Liver (tissue), 9 donors: ENCODE results near the gene COG2. TPM values are rescaled to one million over a fixed set of nuclear protein-coding genes. Genes with fewer than 3 reads are reported as not detected.
A peak's percentile ranks its signal among the peaks of the same experiment; 100 is the strongest.

ENCODE experiments used
- DNase-seq: peaks from one replicate; pipeline ENCODE4 v3.0.0-alpha.2; 2017; ENCODE audit warnings: low spot score
- H3K27ac ChIP-seq, 2 donors: one replicate each; pipeline ENCODE4 v1.7.0; 2013; ENCODE audit warnings: inconsistent platforms in 2 of 2, low read length in 2 of 2, control low read depth in 1 of 2, low read depth in 1 of 2, mild to moderate bottlenecking in 1 of 2
- H3K27me3 ChIP-seq, 4 donors: one replicate each; pipeline versions ENCODE4 v1.6.1 to v1.7.0; 2013; ENCODE audit warnings: low read length in 3 of 4, inconsistent platforms in 1 of 4, mild to moderate bottlenecking in 1 of 4, moderate library complexity in 1 of 4; ENCODE audit not compliant: control insufficient read depth in 4 of 4, insufficient read depth in 4 of 4
- H3K36me3 ChIP-seq, 4 donors: one replicate each; pipeline versions ENCODE4 v1.6.1 to v1.7.0; 2013; ENCODE audit warnings: low read length in 3 of 4, mild to moderate bottlenecking in 3 of 4, low read depth in 1 of 4, moderate library complexity in 1 of 4; ENCODE audit not compliant: control insufficient read depth in 4 of 4, insufficient read depth in 3 of 4
- H3K4me1 ChIP-seq, 4 donors: one replicate each; pipeline versions ENCODE4 v1.6.1 to v1.7.0; 2013; ENCODE audit warnings: low read length in 3 of 4, mild to moderate bottlenecking in 3 of 4, moderate library complexity in 1 of 4; ENCODE audit not compliant: control insufficient read depth in 4 of 4, insufficient read depth in 4 of 4
- H3K4me3 ChIP-seq, 3 donors: one replicate each; pipeline versions ENCODE4 v1.6.1 to v1.7.0; 2013; ENCODE audit warnings: low read length in 3 of 3, control low read depth in 1 of 3, low read depth in 1 of 3, mild to moderate bottlenecking in 1 of 3
- H3K9ac ChIP-seq, 2 donors: one replicate each; pipeline ENCODE4 v1.7.0; 2013; ENCODE audit warnings: low read length in 2 of 2, mild to moderate bottlenecking in 2 of 2, moderate library complexity in 2 of 2, control low read depth in 1 of 2, low read depth in 1 of 2
- H3K9me3 ChIP-seq, 4 donors: one replicate each; pipeline versions ENCODE4 v1.6.1 to v1.7.0; 2013; ENCODE audit warnings: low read length in 3 of 4; ENCODE audit not compliant: control insufficient read depth in 4 of 4
- ATF3 ChIP-seq: IDR thresholded peaks from 2 replicates; pipeline ENCODE4 v1.6.1; 2016; ENCODE audit warnings: antibody characterized with exemption
- CTCF ChIP-seq: fragments of 150-350 bp; IDR thresholded peaks from 2 replicates; pipeline ENCODE4 v1.5.1; 2017; ENCODE audit warnings: improper control_type of control experiment, low read depth, low read length; ENCODE audit not compliant: missing input control
- EGR1 ChIP-seq, 2 donors: IDR thresholded peaks; 2 replicates each; pipeline ENCODE4 v1.6.1; 2016 to 2018; ENCODE audit warnings: antibody characterized with exemption in 2 of 2, low read depth in 2 of 2
- FOXA1 ChIP-seq: IDR thresholded peaks from 2 replicates; pipeline ENCODE4 v1.6.1; 2016; ENCODE audit warnings: antibody characterized with exemption
- FOXA2 ChIP-seq: IDR thresholded peaks from 2 replicates; pipeline ENCODE4 v1.6.1; 2016; ENCODE audit warnings: antibody characterized with exemption
- GABPA ChIP-seq, 2 donors: IDR thresholded peaks in 1 of 2; conservative IDR thresholded peaks in 1 of 2; 2 replicates each; pipeline ENCODE4 v1.6.1; 2016; ENCODE audit warnings: antibody characterized with exemption in 2 of 2, mild to moderate bottlenecking in 1 of 2, moderate library complexity in 1 of 2
- HNF4A ChIP-seq, 2 donors: conservative IDR thresholded peaks; 2 replicates each; pipeline ENCODE4 v1.6.1; 2016; ENCODE audit warnings: antibody characterized with exemption in 2 of 2, mild to moderate bottlenecking in 2 of 2
- HNF4G ChIP-seq: IDR thresholded peaks from 2 replicates; pipeline ENCODE4 v1.6.1; 2016; ENCODE audit warnings: antibody characterized with exemption
- JUND ChIP-seq, 2 donors: IDR thresholded peaks; 2 replicates each; pipeline ENCODE4 v1.6.1; 2016; ENCODE audit warnings: antibody characterized with exemption in 2 of 2
- MAX ChIP-seq: IDR thresholded peaks from 2 replicates; pipeline ENCODE4 v1.6.1; 2016; ENCODE audit warnings: antibody characterized with exemption
- NR2F2 ChIP-seq: IDR thresholded peaks from 2 replicates; pipeline ENCODE4 v1.6.1; 2016; ENCODE audit warnings: antibody characterized with exemption
- RAD21 ChIP-seq, 2 donors: IDR thresholded peaks; 2 replicates each; pipeline ENCODE4 v1.6.1; 2016; ENCODE audit warnings: antibody characterized with exemption in 2 of 2, mild to moderate bottlenecking in 2 of 2
- REST ChIP-seq: IDR thresholded peaks from 2 replicates; pipeline ENCODE4 v1.6.1; 2016; ENCODE audit warnings: antibody characterized with exemption, mild to moderate bottlenecking
- RXRA ChIP-seq, 2 donors: IDR thresholded peaks; 2 replicates each; pipeline ENCODE4 v1.6.1; 2017 to 2018; ENCODE audit warnings: antibody characterized with exemption in 2 of 2, mild to moderate bottlenecking in 1 of 2
- SP1 ChIP-seq: IDR thresholded peaks from 2 replicates; pipeline ENCODE4 v1.6.1; 2018; ENCODE audit warnings: antibody characterized with exemption, mild to moderate bottlenecking
- TAF1 ChIP-seq: conservative IDR thresholded peaks from 2 replicates; pipeline ENCODE4 v1.6.1; 2016; ENCODE audit warnings: antibody characterized with exemption, mild to moderate bottlenecking
- YY1 ChIP-seq: IDR thresholded peaks from 2 replicates; pipeline ENCODE4 v1.6.1; 2016; ENCODE audit warnings: antibody characterized with exemption, mild to moderate bottlenecking
- ZBTB33 ChIP-seq: IDR thresholded peaks from 2 replicates; pipeline ENCODE4 v1.6.1; 2016; ENCODE audit warnings: antibody characterized with exemption
- WGBS: extraction: QIAGEN DNeasy Blood & Tissue Kit; methylation state at CpG from one replicate; pipeline ENCODE4 v1.1.7; 2013; 5-methylcytosine and 5-hydroxymethylcytosine counted together
- polyA plus RNA-seq, 2 donors: library from polyadenylated mRNA; stranded (reverse) in 1 of 2; unstranded in 1 of 2; fragments of 200-250 nt in 1 of 2; fragments of >200 nt in 1 of 2; fragmentation: Nextera tagmentation in 1 of 2; extraction: Ambion mirVana in 1 of 2; gene quantifications; one replicate each; pipeline versions ENCODE4 v1.2.1 to v1.2.3, GENCODE V29; 2013 to 2015
- total RNA-seq, 2 donors: library from RNA; depleted of rRNA; stranded (reverse); fragments of >200 nt; gene quantifications; one replicate each; pipeline ENCODE4 v1.2.3, GENCODE V29; 2014
- donor health status: healthy.
- donor health status: healthy.
- donor health status: healthy.
- donor health status: healthy.
- donor health status: healthy.

The COG2 gene
- total and polyA plus RNA-seq, 4 donors: 6.4 to 16.1 (median 14.3) TPM

GRCh38 chr1:230708631-230709580 is 66.6 kb downstream of the COG2 start:
- WGBS: 37% methylated on average over 16 of the region's 16 CpGs
- Histone ChIP-seq H3K4me1 (peaks cover 2 to 70% (median 47%) of the 10 kb centered on the region in 4 donors), H3K4me3 (peak overlapping the region; percentile 53 to 84 (median 55)), H3K27ac (peak overlapping the region; percentile 33 to 40), H3K9ac (peak overlapping the region in 1 of 2 donors; percentile 10), H3K36me3 (peaks cover 12 to 38% (median 29%) of the 10 kb centered on the region in 4 donors), H3K27me3 (no peaks in the 10 kb centered on the region), H3K9me3 (no peaks in the 10 kb centered on the region)
- TF ChIP-seq FOXA2 (peak; percentile 64), REST (peak; percentile 58), RAD21 (IDR thresholded peaks at IDR 0.05) (no peak), CTCF (no peak), GABPA (IDR thresholded peaks at IDR 0.05 in 1 of 2, conservative IDR thresholded peaks at IDR 0.05 in 1 of 2) (peak in 1 of 2 donors; percentile 43), TAF1 (no peak), MAX (peak; percentile 93), FOXA1 (peak; percentile 85), JUND (IDR thresholded peaks at IDR 0.05) (peak; percentile 46 to 49), ATF3 (peak; percentile 24), HNF4G (peak; percentile 39), RXRA (IDR thresholded peaks at IDR 0.05) (peak; percentile 75 to 90), HNF4A (conservative IDR thresholded peaks at IDR 0.05) (peak; percentile 65 to 91), SP1 (peak; percentile 63), EGR1 (IDR thresholded peaks at IDR 0.05; ENCODE audit: low read depth in 2 of 2) (peak; percentile 16 to 24), ZBTB33 (peak; percentile 75), YY1 (peak; percentile 82), NR2F2 (no peak)
- peak; percentile 69 for DNase-seq
